ENCODE results near the gene RNF144B. TPM values are rescaled to one million over a fixed set of nuclear protein-coding genes. Genes with fewer than 3 reads are reported as not detected.
A peak's percentile ranks its signal among the peaks of the same experiment; 100 is the strongest.

Gene RNF144B
- total RNA-seq, 1 donor from 2014 or later: 141 TPM

DNA sequence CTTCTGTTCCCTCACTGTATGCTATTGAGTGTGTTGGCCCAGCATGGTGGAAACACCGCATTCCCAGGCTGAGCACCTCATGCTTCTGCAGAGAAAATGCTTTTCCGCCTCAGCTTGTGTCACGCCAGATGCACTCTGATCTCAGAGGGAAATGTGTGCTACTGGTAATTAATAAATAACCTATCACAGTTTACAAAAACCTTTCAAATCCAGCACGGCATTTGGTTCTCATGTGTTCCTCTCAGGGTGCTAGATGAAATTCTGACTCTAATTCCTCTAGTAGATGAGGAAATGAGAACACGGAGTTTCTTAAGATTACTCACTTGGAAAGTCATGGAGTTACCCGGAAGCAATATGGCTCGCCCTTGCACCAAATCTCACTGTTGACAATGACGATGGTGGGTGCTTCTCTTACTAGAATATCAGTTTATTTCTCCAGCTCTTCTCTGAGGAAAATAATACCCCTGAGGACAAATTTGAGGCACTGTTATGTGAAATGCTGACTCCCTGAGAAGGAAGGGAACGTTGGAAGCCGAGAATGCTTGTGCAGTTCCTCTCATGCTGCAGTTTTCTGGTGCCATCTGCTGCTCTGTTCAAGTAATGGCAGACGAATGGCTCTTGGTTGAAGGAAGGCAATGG is 116.6 kb downstream of the RNF144B start:
- H3K36me3 ChIP-seq (ENCODE audit: control insufficient read depth, insufficient read depth, low read length): no peaks in the 10 kb centered on the region
- peak overlapping the region; percentile 22 for H3K4me3 ChIP-seq (ENCODE audit: low read depth, low read length)
- peak; percentile 79 for DNase-seq (ENCODE audit: low read depth)
- no peak for FAIRE-seq
- TF ChIP-seq, protein P1, sequence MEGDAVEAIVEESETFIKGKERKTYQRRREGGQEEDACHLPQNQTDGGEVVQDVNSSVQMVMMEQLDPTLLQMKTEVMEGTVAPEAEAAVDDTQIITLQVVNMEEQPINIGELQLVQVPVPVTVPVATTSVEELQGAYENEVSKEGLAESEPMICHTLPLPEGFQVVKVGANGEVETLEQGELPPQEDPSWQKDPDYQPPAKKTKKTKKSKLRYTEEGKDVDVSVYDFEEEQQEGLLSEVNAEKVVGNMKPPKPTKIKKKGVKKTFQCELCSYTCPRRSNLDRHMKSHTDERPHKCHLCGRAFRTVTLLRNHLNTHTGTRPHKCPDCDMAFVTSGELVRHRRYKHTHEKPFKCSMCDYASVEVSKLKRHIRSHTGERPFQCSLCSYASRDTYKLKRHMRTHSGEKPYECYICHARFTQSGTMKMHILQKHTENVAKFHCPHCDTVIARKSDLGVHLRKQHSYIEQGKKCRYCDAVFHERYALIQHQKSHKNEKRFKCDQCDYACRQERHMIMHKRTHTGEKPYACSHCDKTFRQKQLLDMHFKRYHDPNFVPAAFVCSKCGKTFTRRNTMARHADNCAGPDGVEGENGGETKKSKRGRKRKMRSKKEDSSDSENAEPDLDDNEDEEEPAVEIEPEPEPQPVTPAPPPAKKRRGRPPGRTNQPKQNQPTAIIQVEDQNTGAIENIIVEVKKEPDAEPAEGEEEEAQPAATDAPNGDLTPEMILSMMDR (IDR thresholded peaks at IDR 0.05; ENCODE audit: insufficient read depth, low read length, severe bottlenecking): peak; percentile 91
- H3K27me3 ChIP-seq (ENCODE audit: control insufficient read depth, insufficient read depth, low read length): no peaks in the 10 kb centered on the region

DNA sequence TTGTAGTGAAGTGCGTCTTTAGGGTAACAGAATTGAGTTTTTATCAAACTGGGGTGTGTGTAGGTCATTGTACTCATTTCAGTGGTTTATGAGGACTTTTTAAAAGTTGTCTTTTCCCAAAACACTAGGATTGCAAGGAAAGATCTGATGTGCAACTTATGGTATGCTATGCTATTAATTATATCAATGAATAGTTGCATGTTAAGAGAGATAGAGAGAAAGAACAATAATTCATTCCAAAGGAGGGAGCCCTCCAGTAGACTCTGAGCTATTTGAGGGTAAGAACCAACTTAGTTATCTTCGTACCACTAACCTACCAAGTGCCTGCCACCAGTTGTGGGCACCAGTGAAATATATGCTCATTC is 117.1 kb downstream of the RNF144B start:
- Histone ChIP-seq H3K27me3 (ENCODE audit: control insufficient read depth, insufficient read depth, low read length) (no peaks in the 10 kb centered on the region), H3K4me3 (ENCODE audit: low read depth, low read length) (no peak overlapping the region), H3K36me3 (ENCODE audit: control insufficient read depth, insufficient read depth, low read length) (no peaks in the 10 kb centered on the region)
- FAIRE-seq: no peak
- DNase-seq (ENCODE audit: low read depth): no peak
- TF ChIP-seq, protein P1 (IDR thresholded peaks at IDR 0.05; ENCODE audit: insufficient read depth, low read length, severe bottlenecking): no peak

- no peaks in the 10 kb centered on the region for H3K27me3 ChIP-seq (ENCODE audit: control insufficient read depth, insufficient read depth, low read length)
- no peak overlapping the region for H3K4me3 ChIP-seq (ENCODE audit: low read depth, low read length)
- DNase-seq (ENCODE audit: low read depth) (no peak), FAIRE-seq (no peak)
- TF ChIP-seq, protein P1 (IDR thresholded peaks at IDR 0.05; ENCODE audit: insufficient read depth, low read length, severe bottlenecking): no peak
- no peaks in the 10 kb centered on the region for H3K36me3 ChIP-seq (ENCODE audit: control insufficient read depth, insufficient read depth, low read length)
Observed at GRCh38 chr6:18506382-18507017, 119.3 kb downstream of the RNF144B start.

DNA sequence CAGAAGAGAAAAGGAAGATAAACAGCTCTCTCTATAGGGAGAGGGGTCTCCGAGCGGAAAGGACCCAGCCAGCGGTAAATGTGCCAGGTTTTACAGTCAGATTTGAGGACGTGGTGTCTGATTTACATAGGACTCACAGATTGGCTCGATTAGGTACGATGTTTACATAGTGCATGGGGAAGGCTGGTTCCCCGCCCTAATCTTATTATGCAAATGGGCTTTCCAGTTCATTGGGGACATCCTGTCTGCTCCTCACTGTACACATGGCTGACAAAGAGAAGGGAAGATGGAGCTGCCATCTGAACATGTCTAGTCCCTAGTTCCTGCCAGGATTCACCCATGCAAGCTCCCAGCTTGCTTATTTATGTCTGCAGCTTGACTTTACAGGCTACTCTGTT is 119.9 kb downstream of the RNF144B start:
- FAIRE-seq (no peak), DNase-seq (ENCODE audit: low read depth) (no peak)
- no peaks in the 10 kb centered on the region for H3K27me3 ChIP-seq (ENCODE audit: control insufficient read depth, insufficient read depth, low read length)
- TF ChIP-seq, protein P1 (IDR thresholded peaks at IDR 0.05; ENCODE audit: insufficient read depth, low read length, severe bottlenecking): no peak
- no peak overlapping the region for H3K4me3 ChIP-seq (ENCODE audit: low read depth, low read length)
- H3K36me3 ChIP-seq (ENCODE audit: control insufficient read depth, insufficient read depth, low read length): no peaks in the 10 kb centered on the region

DNA sequence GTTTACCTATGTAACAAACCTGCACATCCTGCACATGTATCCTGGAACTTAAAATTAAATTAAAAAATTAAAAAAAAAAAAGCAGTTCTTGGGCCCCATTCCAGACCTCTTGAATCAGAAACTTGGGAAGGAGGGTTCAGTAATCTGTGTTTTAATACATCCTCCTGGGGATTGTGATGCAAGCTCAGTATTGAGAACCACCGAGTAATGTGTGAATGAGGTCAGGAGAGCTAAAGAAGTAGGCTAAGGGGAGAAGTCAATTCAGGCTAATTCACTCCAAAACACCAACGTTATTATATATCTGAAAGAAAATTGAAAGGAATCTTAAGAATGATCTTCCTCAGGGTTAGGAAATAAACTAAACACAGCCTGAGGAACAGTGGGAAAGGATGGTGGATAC is 120.4 kb downstream of the RNF144B start:
- Histone ChIP-seq H3K36me3 (ENCODE audit: control insufficient read depth, insufficient read depth, low read length) (no peaks in the 10 kb centered on the region), H3K4me3 (ENCODE audit: low read depth, low read length) (no peak overlapping the region), H3K27me3 (ENCODE audit: control insufficient read depth, insufficient read depth, low read length) (no peaks in the 10 kb centered on the region)
- no peak for DNase-seq (ENCODE audit: low read depth)
- FAIRE-seq: no peak
- TF ChIP-seq, protein P1 (IDR thresholded peaks at IDR 0.05; ENCODE audit: insufficient read depth, low read length, severe bottlenecking): no peak

Data from bronchial epithelial cell (primary cell).